Suprapubic skin (tissue), 4 donors: ENCODE results near the gene CD70. TPM values are rescaled to one million over a fixed set of nuclear protein-coding genes. Genes with fewer than 3 reads are reported as not detected.
"Not testable (repeated sequence)": the region's sequence is repeated elsewhere in the genome, so short reads cannot be mapped to it uniquely, and the experiment has no call there.

ENCODE experiments used
- DNase-seq, 2 donors: peaks; one replicate each; pipeline ENCODE4 v3.0.0-alpha.2; 2019; ENCODE audit warnings: low spot score in 2 of 2
- H3K27ac ChIP-seq: fragments of 200-600 bp; sonication (generic); one replicate; pipeline ENCODE4 v1.5.1; 2019
- H3K27me3 ChIP-seq: fragments of 200-600 bp; sonication (generic); one replicate; pipeline ENCODE4 v1.5.1; 2019
- H3K36me3 ChIP-seq: fragments of 200-600 bp; sonication (generic); one replicate; pipeline ENCODE4 v1.5.1; 2019
- H3K4me1 ChIP-seq: fragments of 200-600 bp; sonication (generic); one replicate; pipeline ENCODE4 v1.5.1; 2019
- H3K4me3 ChIP-seq: fragments of 200-600 bp; sonication (generic); one replicate; pipeline ENCODE4 v1.5.1; 2019; ENCODE audit warnings: mild to moderate bottlenecking
- H3K9me3 ChIP-seq: fragments of 200-600 bp; sonication (generic); one replicate; pipeline ENCODE4 v1.5.1; 2019
- CTCF ChIP-seq, 2 donors: fragments of 200-600 bp in 1 of 2; fragments of 450-650 bp in 1 of 2; sonication (generic) in 1 of 2; IDR thresholded peaks; one replicate each; pipeline ENCODE4 v1.5.1; 2016 to 2019; ENCODE audit warnings: antibody characterized with exemption in 2 of 2, mild to moderate bottlenecking in 1 of 2, moderate library complexity in 1 of 2
- EP300 ChIP-seq: sonication (generic); formaldehyde crosslinking; IDR thresholded peaks from one replicate; pipeline ENCODE4 v1.6.1; 2017; ENCODE audit warnings: antibody characterized with exemption
- POLR2A ChIP-seq, 2 donors: fragments of 450-650 bp; IDR thresholded peaks; one replicate each; pipeline ENCODE4 v1.6.1; 2017; ENCODE audit warnings: antibody characterized with exemption in 2 of 2, mild to moderate bottlenecking in 2 of 2, moderate library complexity in 2 of 2
- POLR2AphosphoS5 ChIP-seq, 3 donors: sonication (generic); formaldehyde crosslinking; IDR thresholded peaks; one replicate each; pipeline ENCODE4 v1.6.1; 2017; ENCODE audit warnings: antibody characterized with exemption in 3 of 3
- WGBS: methylation state at CpG from one replicate; pipeline ENCODE4 v1.1.5; 2018; 5-methylcytosine and 5-hydroxymethylcytosine counted together
- total RNA-seq, 4 donors: library from RNA; depleted of rRNA; stranded (reverse); fragments of >200 nt; gene quantifications; one replicate each; pipeline ENCODE4 v1.1.0, GENCODE V29; 2016

The CD70 gene
- total RNA-seq, 4 donors from 2014 or later = 0.97 TPM; not detected in 3

DNA sequence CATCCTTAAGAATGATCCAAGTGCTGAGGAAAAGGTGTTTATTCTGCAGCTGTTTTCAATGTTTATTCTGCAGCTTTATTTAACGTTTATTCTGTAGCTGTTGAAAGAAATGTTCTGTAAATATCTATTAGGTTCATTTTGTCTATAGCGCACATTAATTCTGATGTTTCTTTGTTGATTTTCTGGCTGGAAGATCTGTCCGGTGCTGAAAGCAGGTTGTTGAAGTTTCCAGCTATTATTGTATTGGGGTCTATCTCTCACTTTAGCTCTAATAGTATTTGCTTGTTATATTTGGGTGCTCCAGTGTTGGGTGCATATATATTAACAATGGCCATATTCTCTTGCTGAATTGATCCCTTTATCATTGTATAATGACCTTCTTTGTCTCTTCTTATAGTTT is 20.2 kb downstream of the CD70 start:
- no peak overlapping the region for H3K27ac ChIP-seq
- no peaks in the 10 kb centered on the region for H3K36me3 ChIP-seq
- peaks cover 18% of the 10 kb centered on the region for H3K27me3 ChIP-seq
- no peak for DNase-seq
- H3K9me3 ChIP-seq = no peaks in the 10 kb centered on the region
- no peak overlapping the region for H3K4me3 ChIP-seq
- peaks cover 2% of the 10 kb centered on the region for H3K4me1 ChIP-seq
- WGBS = 91% methylated on average over 3 of the region's 3 CpGs
- no peak for TF ChIP-seq CTCF (IDR thresholded peaks at IDR 0.05)
- TF ChIP-seq EP300 = no peak
- TF ChIP-seq POLR2AphosphoS5 (IDR thresholded peaks at IDR 0.05) = no peak
- no peak for TF ChIP-seq POLR2A (IDR thresholded peaks at IDR 0.05)

GRCh38 chr19:6568816-6569215 is 22.1 kb downstream of the CD70 start:
- Histone ChIP-seq H3K36me3 (no peaks in the 10 kb centered on the region), H3K27ac (no peak overlapping the region), H3K4me1 (no peaks in the 10 kb centered on the region), H3K4me3 (no peak overlapping the region), H3K27me3 (peaks cover 18% of the 10 kb centered on the region), H3K9me3 (peaks cover 3% of the 10 kb centered on the region)
- DNase-seq = no peak
- TF ChIP-seq CTCF (IDR thresholded peaks at IDR 0.05) = no peak
- no peak for TF ChIP-seq POLR2AphosphoS5 (IDR thresholded peaks at IDR 0.05)
- no peak for TF ChIP-seq EP300
- TF ChIP-seq POLR2A (IDR thresholded peaks at IDR 0.05) = no peak
- WGBS = 54% methylated on average over 3 of the region's 3 CpGs

DNA sequence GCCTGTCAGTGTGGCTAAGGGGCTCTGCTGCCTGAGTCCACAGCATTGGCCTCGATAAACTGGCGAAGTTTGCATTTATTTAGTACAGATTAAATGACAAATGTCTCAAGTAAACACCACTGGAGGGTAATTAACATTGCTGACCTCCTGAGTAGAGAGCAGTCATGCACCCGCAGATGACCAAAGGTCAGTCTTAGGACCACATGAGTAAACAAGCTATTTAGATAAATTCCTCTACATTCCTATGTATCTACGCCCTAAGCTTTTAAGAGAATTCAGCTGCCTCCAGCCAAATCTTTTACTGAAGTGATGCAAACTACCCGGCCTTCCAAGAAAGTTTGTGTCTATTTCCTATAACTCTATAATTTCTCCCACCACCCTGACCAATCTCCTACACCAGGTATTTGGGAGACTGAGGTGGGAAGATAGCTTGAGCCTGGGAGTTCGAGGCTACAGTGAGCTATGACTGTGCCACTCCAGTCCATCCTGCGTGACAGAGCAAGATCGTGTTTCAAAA is 22.9 kb downstream of the CD70 start:
- TF ChIP-seq POLR2A (IDR thresholded peaks at IDR 0.05) (no peak), CTCF (IDR thresholded peaks at IDR 0.05) (no peak), POLR2AphosphoS5 (IDR thresholded peaks at IDR 0.05) (no peak)
- H3K4me1 ChIP-seq = no peaks in the 10 kb centered on the region
- H3K9me3 ChIP-seq = peaks cover 3% of the 10 kb centered on the region
- H3K4me3 ChIP-seq = no peak overlapping the region
- WGBS = 68% methylated on average over 8 of the region's 8 CpGs
- peaks cover 18% of the 10 kb centered on the region for H3K27me3 ChIP-seq
- no peak overlapping the region for H3K27ac ChIP-seq
- no peak for DNase-seq
- H3K36me3 ChIP-seq = no peaks in the 10 kb centered on the region

- not testable (repeated sequence) for H3K4me3 ChIP-seq, H3K9me3 ChIP-seq, H3K27ac ChIP-seq, H3K27me3 ChIP-seq, H3K36me3 ChIP-seq, H3K4me1 ChIP-seq, DNase-seq
- WGBS = 70% methylated on average over 3 of the region's 3 CpGs
These were observed 24.2 kb downstream of the CD70 start for GRCh38 chr19:6566727-6567126.

DNA sequence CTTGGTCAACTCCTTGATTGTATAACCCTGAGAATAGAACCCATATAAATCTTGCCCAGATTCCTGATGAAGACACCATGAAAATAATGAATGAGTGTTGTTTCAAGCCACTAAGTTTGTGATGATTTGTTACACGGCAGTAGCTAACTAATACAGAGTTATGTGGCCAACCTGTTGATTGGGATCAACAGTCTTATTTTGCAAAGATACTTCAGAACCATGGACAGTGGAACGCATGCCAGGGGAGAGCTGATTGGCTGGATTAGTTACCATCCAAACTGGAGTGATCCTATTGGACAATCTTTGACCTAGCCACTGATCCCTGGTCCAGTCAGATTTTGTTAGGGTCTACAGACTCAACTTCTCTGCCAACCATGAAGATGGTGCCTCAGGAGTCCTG is 26.6 kb downstream of the CD70 start:
- 70% methylated on average over 2 of the region's 2 CpGs for WGBS
- no peak overlapping the region for H3K27ac ChIP-seq
- no peak for DNase-seq
- TF ChIP-seq CTCF (IDR thresholded peaks at IDR 0.05) = no peak
- TF ChIP-seq EP300 = no peak
- no peak for TF ChIP-seq POLR2AphosphoS5 (IDR thresholded peaks at IDR 0.05)
- no peak for TF ChIP-seq POLR2A (IDR thresholded peaks at IDR 0.05)
- no peak overlapping the region for H3K4me3 ChIP-seq
- no peaks in the 10 kb centered on the region for H3K4me1 ChIP-seq
- H3K36me3 ChIP-seq = no peaks in the 10 kb centered on the region
- H3K9me3 ChIP-seq = peaks cover 3% of the 10 kb centered on the region
- no peaks in the 10 kb centered on the region for H3K27me3 ChIP-seq

- not testable (repeated sequence) for H3K36me3 ChIP-seq, DNase-seq, H3K9me3 ChIP-seq, H3K27me3 ChIP-seq, H3K4me1 ChIP-seq, H3K4me3 ChIP-seq, H3K27ac ChIP-seq
- WGBS = 47% methylated on average over 1 of the region's 1 CpG
These were observed 28.5 kb downstream of the CD70 start for GRCh38 chr19:6562437-6562836.
